ENCODE data around the gene RBM23.
"Not testable (repeated sequence)": the region's sequence is repeated elsewhere in the genome, so short reads cannot be mapped to it uniquely, and the experiment has no call there.

The RBM23 gene

DNA sequence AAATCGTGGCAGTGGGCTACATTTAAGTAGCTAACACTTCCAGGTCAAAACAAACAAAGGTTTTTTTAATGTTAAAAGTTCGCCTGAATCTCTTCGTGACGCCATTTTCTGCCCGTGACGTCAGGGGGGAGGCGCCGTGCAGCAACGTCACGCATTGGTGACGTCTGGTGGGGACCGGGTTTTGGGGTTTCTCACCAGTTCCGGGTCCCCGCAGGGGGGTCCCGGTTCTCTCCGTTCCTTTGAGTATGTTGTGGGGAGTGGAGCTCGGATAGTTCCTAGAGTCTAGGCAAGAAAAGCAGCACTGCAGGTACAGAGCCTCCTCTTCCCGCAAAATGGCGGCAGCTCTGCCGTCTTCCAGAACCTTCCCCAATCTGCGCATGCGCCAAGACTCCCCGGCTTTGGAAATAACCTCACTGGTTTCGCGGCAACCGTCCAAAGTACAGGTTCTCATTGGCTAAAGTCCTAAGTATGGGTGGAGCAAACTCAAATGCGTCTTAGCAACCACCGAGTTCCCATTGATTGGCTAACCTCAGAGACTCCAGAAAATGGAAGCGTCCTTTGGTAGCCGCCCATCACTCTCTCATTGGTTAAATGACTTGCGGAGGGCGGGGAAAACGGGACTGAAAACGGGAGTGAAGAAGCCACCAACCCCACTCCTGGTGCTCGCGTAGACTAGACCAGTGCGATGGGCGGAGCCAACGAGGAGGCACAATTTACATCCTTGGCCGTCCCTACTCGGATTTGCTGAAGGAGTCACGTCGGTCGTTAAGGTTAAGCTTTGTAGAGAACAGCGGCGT is at the start of gene RBM23:
Gene RBM23, minus strand, starts transcription at position 346 of the 797 bp plus-strand sequence.
- peak; percentile 100 for DNase-seq (ENCODE audit: low read depth in 2 of 2)

DNA sequence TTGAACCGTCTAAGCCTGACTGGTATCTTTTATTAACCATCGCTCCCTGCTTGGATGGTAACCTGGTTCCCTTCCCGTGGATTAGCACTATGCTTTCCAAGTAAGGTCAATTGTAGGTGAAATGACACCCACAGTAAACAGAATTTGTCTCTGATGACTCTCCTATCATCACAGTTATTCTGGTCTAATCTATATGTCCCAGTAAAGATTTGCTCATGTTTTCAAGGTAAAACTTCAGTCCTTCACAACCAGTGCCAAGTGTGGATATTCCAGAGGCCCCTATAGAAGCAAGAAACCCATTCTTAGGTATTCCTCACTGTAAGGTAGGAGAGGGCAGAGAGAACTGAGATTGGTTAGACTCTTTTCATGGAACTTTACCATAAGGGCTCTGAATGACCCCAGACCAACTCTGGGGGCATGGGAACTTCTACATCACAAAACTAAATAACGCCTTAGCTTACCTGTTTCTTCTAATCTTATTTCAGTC is 47.9 kb upstream of the RBM23 start:
- DNase-seq (ENCODE audit: low read depth in 2 of 2) = no peak

DNA sequence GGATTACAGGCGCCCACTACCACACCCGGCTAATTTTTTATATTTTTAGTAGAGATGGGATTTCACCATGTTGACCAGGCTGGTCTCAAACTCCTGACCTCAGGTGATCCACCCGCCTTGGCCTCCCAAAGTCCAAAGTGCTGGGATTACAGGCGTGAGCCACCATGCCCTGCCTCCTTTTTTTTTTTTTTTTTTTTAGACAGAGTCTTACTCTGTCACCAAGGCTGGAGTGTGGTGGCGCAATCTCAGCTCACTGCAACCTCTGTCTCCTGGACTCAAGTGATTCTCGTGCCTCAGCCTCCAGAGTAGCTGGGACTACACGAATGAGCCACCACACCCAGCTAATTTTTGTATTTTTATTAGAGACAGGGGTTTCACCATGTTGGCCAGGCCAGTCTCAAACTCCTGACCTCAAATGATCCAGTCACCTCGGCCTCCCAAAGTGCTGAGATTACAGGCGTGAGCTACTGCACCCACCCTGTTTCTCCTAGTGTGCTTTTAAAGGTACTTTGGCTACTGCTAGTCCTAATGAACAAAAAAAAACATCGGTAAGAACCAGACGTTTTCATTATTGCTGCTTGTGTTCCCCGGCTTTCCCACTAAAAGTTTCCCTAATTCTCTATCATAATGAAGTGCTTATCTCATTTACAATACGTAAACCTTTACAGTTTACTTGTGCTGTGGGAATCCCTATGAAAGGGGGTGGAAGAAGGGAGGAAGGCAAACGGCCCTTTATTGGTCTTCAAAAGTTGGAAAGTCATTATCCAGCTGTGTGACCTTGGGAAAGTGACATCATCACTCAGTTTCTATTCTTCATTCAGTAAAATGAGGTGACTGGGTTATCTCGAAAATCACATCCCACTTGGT is 47.2 kb upstream of the RBM23 start:
- DNase-seq (ENCODE audit: low read depth in 2 of 2) = not testable (repeated sequence)

DNA sequence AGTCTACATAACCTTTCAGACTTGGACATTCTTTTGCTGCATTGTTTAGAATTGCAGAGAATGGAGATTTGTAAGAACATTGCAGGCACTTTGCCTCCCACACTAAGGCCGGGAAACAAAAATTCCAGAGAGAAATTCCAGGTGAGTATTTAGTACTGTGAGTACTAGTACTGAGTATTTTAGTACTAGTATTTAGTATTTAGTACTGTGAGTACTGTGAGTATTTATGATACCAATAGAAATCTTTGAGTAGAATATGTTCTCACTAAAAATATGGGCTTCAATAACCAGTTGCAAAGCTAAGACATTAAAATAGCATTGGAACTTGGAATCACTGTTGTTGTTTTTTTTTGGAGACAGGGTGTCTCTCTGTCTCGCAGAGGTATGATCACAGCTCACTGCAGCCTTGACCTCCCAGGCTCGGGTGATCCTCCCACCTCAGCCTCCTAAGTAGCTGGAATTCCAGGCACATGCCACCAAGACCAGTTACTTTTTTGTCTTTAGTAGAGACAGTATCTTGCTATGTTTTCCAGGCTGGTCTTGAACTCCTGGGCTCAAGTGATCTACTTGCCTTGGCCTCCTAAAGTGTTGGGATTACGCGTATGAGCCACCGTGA is 43.2 kb upstream of the RBM23 start:
- no peak for DNase-seq (ENCODE audit: low read depth in 2 of 2)

DNA sequence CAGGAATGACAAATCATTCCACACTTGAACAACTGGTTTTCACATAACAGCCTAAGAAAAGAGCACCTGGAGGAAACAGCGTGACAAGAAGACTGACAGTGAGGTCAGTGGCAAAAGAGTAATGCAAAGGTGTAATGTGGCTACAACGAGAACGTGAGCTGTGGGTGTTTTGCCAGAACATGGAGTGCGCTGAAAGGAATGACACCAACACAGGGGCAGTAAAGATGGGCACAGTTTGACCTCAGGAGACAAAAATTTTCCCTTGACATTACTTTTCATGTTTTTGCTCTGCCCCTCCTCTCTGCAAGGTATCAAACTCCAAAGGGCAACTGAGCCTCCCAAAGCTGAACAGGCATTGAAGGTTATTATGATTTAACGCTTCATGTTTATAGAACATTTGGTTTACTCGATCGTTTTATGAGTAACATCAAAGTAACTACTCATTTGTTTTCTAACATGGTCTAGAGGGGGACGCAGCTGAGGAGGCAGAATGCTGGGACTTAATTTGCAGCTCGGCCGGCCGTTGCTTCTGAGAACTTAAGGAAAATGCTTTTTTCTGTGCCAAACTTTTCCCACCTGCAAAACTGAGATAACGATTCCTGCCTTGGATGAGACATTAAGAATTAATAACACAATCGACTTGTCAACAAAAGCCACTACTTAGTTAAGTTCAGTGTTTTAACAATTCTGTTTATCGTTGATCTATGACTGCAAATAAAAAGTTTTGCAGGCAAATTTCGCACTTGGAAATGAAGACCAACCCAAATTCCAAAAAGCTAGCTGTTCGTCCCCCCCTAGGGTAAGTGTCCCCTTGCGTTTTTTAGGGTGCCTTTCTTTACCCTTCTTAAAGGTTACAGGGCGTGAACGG is 37.0 kb upstream of the RBM23 start:
- no peak for DNase-seq (ENCODE audit: low read depth in 2 of 2)

DNA sequence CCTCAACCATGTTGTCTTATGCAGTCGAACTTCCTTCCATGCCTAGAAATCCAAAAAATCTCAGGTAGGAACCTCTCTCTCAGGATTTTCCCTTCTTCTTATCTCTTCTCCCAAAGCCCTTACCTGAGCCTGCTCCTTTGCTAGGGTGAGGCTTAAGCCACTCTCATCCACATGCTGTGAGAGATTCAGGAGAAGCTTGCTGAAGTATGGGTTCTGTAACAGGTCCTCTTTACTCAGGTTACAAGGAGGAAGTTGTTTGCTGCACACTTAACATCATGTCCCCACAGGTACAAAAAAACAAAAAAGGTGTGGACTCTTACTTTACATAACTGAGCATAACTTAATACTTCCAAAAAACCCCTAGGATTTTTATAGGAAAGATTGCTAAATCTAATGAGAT is 33.5 kb upstream of the RBM23 start:
- DNase-seq (ENCODE audit: low read depth in 2 of 2) = no peak

DNA sequence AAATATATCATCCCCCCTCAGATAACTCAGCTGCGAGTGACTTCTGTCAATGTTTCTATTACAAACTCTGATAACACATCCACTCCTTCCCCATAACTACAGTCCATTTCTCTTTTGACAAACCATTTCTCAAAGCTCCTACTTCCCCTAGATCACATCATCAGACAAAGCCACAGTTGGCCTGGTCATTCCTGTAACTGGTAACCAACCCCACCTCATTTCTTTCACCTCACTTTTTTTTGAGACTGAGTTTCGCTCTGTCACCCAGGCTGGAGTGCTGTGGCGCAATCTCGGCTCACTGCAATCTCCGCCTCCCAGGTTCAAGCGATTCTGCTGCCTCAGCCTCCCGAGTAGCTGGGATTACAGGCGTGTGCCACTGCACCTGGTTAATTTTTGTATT is 32.8 kb upstream of the RBM23 start:
- DNase-seq (ENCODE audit: low read depth in 2 of 2) = not testable (repeated sequence)

DNA sequence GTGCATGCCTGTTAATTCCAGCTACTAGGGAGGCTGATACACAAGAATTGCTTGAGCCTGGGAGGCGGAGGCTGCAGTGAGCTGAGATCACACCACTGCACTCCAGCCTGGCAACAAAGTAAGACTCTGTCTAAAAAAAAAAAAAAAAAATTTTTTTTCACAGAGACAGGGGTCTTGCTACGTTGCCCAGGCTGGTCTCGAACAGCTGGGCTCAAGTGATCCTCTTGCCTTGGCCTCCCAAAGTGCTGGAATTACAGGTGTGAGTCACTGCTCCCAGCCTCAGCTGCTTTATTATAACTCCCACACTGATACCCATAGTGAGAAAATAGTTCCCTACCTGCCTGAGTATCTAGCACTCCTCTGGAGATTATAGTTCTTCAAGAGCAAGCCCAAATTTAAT is 26.7 kb upstream of the RBM23 start:
- no peak for DNase-seq (ENCODE audit: low read depth in 2 of 2)

DNA sequence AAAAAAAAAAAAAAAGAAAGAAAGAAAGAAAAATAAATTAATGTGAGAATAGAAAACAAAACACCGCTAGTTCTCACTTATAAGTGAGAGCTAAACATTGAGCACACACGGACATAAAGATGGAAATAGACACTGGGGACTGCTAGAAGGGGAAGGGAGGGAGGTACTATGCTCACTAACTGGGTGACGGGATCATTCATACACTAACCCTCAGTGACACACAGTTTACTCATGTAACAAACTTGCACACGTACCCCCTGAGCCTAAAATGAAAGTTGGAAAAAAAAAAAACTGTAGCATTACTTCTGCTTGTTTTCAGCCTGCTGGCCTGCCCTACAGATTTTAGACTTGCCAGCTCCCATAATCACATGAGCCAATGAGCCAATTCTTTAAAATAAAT is 20.7 kb upstream of the RBM23 start:
- no peak for DNase-seq (ENCODE audit: low read depth in 2 of 2)

DNA sequence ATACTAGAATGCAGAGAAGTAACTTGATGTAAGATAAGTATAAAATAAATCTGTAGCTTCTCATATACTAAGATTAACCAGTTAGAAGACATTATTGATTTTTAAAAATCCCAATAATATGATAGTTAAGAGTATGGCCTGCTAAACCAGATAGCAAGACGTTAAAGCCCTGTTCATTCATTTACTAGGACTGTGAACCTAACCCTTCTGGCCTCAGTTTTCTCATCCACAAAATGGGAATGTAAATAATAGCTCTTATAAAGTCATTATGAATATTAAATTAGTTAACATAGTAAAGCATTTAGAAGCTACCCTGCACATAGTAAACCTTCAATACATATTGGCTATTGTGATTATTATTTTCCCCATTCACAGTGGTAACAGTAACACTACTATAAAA is 16.2 kb upstream of the RBM23 start:
- DNase-seq (ENCODE audit: low read depth in 2 of 2) = no peak

DNA sequence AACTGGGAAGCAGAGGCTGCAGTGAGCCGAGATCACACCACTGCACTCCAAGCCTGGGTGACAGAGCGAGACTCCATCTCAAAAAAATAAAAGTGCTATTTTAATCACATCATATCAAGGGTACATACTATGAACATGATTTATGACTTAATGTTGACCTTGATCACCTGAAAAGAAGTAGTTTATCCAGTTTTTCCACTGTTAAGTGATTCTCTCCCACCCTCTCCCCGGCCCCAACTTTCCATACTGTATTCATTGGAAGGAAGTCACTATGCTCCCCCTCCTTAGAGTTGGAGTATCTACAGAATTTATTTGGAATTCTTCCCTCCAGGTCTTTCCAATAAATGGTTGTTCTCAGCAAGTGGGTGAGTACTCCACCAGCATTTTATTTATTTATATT is 13.2 kb upstream of the RBM23 start:
- no peak for DNase-seq (ENCODE audit: low read depth in 2 of 2)

DNA sequence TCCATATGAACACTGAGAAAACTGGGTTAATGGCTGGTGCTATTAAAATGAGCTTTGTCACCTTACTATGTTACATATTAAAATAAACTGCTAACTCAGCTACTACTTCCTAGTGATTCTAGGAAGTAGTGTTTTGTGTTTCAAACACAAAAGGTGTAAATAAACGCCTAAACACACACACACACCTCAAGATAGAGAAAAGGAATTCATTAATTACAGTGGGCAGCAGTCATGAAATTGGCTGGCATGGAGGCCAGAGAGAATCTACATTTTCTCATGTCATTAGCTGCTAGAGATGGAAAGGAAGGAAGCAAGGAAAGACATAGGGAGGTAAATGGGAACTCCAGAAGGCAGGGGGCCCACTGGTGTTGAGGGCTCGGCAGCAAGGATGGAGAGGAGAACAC is 11.0 kb upstream of the RBM23 start:
- DNase-seq (ENCODE audit: low read depth in 2 of 2) = no peak

DNA sequence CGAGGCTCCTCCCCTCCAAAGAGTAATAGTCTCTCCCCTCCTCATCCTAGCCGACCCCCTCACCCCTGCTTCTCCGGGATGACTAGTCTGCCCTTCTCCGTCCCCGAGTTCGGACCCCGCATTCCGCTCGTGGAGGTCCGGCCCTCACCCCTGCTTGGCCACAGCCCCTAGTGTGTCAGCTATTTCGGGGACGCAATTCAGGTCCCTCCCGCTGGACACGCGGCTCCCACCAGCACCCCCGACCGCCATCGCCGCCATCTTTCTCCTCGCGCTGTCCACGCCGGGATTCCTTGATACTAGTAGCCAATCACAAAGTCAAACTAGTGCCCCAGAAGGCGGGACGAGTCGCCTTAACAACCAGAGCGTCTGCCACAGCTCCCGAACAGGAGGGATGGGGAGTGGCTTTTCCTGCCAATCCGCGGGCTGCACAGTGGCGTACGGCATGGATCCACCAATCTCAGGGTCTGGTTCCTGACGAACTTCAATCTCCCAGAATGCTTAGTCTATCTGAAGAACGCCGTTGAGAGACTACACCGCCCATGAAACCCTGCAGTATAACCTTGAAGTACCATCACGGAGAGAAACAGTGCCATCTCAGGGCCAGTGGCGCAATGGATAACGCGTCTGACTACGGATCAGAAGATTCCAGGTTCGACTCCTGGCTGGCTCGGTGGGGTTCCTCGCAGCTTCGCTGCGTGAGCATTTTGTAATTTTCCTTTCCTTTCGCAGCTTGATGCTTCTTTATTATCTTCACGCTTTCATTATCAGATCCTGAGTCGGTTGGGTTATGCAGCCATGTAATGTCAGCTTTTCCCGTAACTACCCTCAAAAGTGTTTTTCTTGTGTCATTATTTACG is 10.4 kb upstream of the RBM23 start, which contains the start of gene PRMT5:
Gene PRMT5, minus strand, starts transcription at position 273 of the 857 bp plus-strand sequence. Its CDS starts 15 bp downstream, at position 258.
- DNase-seq (ENCODE audit: low read depth in 2 of 2) = peak; percentile 96 to 98

DNA sequence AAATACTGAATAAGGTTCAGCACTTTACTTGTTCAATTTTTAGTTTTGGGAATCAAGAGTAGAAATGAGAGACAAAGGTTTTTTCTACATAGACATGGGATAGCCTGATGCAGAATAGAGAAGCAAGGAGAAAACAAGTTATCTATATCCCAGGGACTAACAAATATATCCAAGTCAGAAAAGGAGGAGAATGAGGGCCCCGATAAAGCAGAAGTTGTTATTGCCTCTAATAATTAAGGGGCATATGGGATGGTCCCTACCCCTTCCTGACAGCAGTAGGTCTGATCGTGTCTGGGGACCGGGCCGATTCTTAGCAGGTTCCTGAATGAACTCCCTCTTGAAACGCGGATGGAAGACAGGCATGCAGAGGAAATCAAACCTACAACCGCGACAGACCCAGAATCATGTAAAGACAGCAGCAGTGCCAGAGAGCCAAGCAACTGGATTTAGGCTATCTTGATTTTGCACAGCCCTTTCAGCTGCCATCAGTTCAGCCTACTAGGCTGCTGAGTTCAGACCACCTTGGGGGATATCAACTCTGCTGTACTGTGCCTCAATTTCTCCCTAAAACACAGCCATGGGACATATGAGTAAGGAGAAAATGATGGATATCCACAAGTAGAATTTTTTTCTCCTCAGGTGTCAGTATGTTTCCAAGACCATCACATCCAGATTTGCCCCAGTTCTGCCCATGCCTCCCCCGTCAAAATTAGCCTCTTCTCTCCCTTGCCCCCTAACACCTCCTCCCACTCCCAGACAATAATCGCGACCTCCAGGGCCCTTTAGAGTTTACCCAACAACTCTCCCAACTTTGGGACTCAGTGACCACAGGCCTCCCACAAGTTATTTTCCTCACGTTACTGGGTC is 9.5 kb upstream of the RBM23 start:
- DNase-seq (ENCODE audit: low read depth in 2 of 2) = no peak

DNA sequence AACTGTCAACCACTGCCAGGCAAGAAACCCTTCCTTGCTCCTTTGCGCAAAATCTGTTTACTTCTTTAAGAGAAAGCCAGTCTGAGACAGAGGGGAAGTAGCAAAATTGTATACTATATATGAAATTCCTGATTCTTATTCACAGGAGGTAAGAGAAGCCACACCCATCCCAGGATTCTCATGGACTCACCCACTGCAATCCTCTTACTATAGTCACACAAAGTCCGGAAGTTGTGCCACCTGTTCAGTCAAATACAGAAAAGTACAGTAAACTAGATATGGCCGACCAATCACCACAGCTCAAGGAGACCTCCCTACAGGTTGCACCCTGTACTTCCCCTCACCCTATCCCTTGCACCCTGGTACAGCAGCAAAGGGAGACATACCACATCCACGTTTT is 7.4 kb upstream of the RBM23 start:
- DNase-seq (ENCODE audit: low read depth in 2 of 2) = no peak

DNA sequence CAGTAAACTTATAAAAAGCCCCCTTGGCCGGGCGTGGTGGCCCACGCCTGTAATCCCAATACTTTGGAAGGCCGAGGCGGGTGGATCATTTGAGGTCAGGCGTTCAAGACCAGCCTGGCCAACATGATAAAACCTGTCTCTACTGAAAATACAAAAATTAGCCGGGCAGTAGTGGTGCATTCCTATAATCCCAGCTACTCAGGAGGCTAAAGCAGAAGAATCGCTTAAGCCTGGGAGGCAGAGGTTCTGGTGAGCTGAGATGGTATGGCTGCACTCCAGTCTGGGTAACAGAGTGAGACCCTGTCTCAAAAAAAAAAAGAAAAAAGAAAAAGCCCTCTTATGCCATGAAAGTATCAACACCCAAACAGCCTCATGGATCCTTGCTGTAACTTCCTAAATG is 6.6 kb upstream of the RBM23 start:
- no peak for DNase-seq (ENCODE audit: low read depth in 2 of 2)

DNA sequence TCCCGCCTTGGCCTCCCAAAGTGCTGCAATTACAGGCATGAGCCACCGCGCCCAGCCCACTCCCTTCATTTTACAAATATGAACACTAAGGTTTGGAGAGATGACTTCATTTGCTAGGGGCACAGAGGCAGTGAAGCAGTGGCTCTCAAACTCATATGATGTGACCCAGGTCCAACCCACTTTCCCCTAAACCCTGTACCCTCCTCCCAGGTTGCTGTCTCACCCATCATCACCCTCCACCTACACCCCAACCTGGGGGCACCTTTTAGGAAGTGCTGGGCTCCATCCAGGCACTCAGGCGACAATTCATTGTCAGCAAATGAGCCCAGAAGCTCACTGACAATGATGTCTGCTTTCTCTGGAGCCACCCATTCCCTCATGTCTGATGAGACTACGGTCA is 4.8 kb upstream of the RBM23 start:
- DNase-seq (ENCODE audit: low read depth in 2 of 2) = no peak

DNA sequence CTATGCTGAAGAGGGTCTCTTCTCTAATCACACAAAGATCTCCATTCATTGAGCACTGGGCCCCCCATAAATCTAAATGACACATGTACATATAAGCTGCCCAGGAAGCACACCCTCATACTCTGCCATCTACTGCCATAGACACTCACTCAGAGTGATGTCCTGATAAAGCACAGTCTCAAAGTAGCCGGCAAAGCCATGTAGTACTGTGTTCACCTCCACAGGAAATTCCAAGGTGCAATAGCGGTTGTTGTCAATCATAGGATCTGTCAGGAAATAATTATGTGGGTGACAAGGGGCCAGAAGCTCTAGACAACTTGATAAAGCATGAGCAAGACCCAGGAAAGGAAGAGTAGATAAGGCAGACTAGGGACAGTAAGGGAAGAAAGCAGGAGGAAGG is 3.3 kb upstream of the RBM23 start:
- DNase-seq (ENCODE audit: low read depth in 2 of 2) = no peak

DNA sequence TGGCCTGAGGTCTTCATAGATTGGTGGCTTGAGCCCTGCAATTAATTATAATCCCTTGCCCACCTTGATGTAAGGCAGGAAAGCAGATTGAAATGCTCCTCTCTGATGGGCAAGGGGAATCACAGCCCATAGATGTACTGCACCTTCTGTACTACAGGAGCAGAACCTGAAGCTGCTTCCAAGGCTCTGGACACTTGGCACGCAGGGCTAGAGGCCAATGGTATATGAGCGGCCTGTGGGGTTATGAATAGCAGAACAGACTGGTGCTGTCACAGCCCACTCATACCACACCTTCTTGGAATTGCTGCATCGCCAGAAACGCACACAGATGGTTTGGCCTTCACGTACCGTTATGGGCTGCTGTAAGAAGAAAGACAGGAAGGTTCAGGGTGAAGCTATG is 1.7 kb upstream of the RBM23 start:
- no peak for DNase-seq (ENCODE audit: low read depth in 2 of 2)

DNA sequence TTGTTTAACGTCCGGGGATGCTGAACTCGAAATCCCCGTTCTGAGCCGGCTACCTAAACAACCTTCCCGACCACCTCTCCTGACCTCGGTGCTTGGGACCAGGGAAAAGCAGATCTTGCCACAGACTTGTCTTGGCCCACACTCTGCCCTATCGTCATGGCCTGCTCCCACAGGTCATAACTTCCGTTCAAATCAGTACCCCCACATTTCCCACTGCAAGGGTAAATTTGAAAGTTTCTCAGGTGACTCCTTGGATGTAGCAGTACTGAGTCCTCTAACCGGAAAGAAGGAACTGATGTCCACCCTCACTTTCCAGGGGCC is 612 bp upstream of the RBM23 start:
- DNase-seq (ENCODE audit: low read depth in 2 of 2) = no peak
